ACHN (cell line): ENCODE data around the gene RNU7-1.

Experiments
- DNase-seq: peaks from one replicate; pipeline ENCODE4 v3.0.0-alpha.2; 2015
- in situ Hi-C: cut with HindIII; loops from 2 replicates; pipeline ENCODE4 v1.10.0; 2017; ENCODE audit warnings: low sequenced_read_pairs, low pct_ligation_motif_present, low pct_unique_long_range_greater_than_20kb

The RNU7-1 gene

GRCh38 chr12:6960593-6961277, 17.1 kb downstream of the RNU7-1 start:
- in situ Hi-C loops, result no loop called here
- no peak for DNase-seq

- DNase-seq, result no peak
- in situ Hi-C loops, result no loop called here
These were observed 17.7 kb downstream of the RNU7-1 start for GRCh38 chr12:6961278-6961694.

DNA sequence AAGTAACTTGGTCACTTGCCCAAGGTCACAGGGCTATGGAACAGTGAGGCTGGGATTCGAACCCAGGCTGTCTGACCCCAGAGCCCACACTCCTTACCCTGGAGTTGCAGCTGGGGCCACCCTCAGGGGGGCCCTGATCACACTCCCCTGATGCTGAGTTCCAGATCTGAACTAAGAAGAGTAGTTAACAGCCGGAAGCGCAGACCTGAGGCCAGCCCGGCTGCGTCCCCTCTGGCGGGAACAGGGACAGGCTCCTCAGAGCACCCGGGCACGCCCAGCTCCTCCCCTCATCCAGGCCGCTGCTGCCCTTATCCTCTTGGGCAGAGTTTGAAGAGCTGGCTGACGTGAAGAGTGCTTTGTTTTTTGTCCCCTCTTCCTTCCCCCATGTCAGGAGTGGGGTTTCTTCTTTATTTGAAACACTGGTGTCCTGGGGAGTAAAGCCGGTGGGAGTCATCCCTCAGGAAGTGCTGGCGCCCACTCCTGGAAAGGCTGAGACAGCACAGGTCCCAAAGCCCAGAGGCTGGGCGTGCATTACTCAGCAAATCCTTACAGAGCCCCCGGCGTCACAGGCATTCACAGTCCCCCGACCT, 18.2 kb downstream of the RNU7-1 start:
- peak; percentile 67 for DNase-seq
- in situ Hi-C loops, result no loop called here

DNA sequence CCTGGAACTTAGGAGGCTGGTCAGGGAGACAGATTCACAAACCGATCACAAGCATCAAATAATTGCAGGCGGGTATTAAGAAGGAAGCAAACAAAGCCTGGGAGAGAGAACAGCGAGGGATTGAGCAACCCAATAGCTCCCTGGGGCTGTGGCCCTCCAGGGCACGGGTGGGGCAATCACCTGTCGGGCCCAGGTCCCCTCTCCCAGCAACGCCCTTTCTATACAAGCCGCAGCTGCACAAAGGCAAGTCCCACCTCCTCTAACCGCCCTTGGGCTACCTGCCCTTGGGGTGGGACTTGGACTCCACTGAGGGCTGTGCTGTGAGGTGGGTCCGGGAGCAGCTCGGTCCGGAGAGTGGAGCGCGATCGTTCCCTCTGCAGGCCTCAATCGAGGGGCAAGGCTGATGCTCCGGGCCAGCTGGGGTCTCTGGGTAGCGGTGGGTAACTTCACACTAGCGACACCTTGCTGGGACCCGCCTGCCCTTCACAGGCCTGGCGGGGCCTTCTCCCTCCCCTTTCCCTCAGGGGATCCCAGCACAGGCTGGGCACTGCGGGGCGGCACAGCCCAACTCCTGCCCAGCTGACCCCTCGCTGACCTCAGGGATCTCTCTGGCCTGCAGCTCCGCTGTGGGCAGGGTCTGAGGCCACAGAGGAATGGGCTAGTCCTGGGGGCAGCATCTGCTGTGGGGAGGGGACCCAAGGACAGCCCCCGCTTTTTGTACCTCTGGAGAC, 18.8 kb downstream of the RNU7-1 start:
- DNase-seq, result no peak
- in situ Hi-C loops, result no loop called here

DNA sequence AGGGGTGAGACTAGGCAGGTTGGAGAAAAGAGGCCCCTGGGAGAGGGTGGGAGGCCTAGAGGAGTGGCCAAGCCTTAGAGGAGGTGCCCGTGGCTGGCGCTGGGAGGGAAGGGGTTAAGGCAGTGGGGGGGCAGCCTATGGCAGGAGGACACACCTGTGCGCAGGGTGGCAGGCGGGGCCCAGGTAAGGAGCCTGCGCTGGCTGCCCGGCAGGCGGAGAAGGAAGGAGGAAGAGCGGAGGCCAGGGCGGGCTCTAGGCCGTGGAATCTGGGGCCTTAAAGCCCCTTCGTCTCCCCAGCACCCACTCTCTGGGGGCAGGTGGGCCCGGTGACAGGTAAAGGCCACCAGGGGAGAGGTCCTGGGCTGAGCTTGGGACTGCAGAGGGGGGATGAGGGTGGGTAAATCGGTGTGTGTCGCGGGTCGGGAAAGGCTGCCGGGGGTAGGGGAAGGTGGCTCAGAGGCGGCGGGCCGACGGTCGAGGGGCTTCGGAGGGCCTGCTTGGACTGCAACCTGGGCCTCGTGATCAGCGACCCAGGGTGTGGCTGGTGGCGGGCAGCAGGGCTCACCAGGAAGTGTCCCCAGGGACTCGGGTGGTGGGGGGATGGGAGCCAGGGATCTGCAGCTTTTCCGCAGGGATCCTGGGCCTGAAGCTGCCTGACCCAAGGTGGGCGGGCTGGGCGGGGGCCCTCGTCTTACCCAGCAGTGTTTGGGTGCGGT, 19.6 kb downstream of the RNU7-1 start:
- in situ Hi-C loops, result no loop called here
- DNase-seq, result no peak

DNA sequence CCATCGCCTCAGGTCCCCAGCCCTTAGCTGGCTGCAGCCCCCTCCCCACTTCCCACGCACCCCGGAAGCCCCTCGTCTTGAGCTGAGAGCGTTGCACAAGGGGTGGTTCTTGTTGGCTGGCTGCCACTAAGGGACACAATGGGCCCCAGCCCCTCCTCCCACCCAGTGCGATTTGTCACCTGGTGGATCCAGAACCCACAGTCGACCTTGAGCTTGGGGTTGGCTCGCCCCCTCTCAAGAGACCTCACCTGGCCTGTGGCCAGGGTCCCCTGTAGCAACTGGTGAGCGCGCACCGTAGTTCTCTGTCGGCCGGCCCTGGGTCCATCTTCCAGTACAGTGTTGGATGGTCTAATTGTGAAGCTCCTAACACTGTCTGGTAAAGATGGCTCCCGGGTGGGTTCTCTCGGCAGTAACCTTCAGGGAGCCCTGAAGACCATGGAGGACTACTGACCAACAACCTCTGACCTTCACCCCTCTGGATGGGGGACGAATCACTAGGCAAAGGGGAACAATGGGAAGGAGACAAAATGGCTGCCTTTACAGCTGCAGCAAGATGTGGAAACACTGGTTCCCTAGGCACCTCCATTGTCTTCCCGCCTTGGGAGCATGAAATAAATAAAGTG, 20.3 kb downstream of the RNU7-1 start:
- in situ Hi-C loops, result no loop called here
- no peak for DNase-seq

GRCh38 chr12:6964605-6965025, 21.0 kb downstream of the RNU7-1 start:
- in situ Hi-C loops, result no loop called here
- no peak for DNase-seq

DNA sequence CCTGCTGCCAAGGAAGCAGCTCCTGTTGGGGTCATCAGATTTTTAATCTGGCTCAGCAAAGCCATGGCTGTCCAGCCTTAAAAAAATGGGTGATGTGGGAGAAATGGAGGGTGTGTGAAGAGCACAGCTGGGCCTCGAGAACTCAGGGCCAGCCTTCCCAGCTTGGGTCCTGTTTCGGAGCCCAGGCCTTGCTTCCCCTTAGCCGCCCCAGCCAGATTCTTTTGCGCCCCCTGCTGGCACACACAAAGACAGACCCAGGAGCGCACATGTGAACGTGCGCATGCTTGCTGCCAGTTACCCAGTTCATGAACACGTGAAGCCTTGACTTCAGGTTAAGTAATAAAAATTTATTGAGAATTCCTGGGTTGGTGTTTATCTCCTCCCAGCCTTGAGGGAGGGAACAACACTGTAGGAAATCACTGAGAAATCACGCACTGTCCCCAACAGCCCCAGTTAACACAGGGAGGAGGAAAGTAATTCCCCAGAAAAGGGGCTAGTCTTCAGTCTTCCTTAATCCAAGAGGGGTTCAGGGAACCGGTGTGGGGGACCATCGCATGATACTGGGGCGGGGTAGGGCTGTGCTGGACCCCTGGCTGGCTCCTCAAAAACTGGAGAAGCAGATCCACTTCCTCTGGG, 21.5 kb downstream of the RNU7-1 start:
- in situ Hi-C loops, result no loop called here
- peak; percentile 87 for DNase-seq

GRCh38 chr12:6965714-6966113, 22.1 kb downstream of the RNU7-1 start:
- in situ Hi-C loops, result no loop called here
- DNase-seq, result no peak

GRCh38 chr12:6966351-6966750, 22.7 kb downstream of the RNU7-1 start:
- in situ Hi-C loops, result no loop called here

DNA sequence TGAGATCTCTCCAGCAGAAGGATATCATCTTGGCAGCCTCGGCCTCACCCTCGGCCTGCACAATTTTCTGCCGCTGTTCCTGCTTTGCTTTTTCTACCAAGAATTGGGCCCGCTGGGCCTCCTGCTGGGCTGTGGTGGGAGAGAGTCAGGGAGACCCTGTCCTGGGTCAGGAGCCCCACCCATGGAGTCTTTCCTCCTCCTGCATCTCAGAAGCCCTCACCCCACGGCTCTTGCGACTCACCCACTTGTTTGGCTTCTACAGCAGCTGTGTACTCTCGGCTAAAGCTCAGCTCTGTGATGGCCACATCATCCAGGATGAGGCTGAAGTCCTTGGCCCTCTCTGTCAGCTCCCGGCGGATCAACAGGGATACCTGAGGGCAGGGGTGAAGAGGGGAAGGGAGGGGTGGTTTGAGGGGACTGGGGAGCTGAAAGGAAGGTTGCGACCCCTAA, 24.1 kb downstream of the RNU7-1 start:
- in situ Hi-C loops, result no loop called here
- no peak for DNase-seq

More at GRCh38 chr12:6966351-6966750, 22.7 kb downstream of the RNU7-1 start:
- DNase-seq, result no peak

- in situ Hi-C loops, result no loop called here
These were observed 24.8 kb downstream of the RNU7-1 start for GRCh38 chr12:6968426-6968825.

GRCh38 chr12:6970096-6970527, 26.5 kb downstream of the RNU7-1 start:
- no peak for DNase-seq
- in situ Hi-C loops, result no loop called here

More at GRCh38 chr12:6968426-6968825, 24.8 kb downstream of the RNU7-1 start:
- DNase-seq, result no peak

DNA sequence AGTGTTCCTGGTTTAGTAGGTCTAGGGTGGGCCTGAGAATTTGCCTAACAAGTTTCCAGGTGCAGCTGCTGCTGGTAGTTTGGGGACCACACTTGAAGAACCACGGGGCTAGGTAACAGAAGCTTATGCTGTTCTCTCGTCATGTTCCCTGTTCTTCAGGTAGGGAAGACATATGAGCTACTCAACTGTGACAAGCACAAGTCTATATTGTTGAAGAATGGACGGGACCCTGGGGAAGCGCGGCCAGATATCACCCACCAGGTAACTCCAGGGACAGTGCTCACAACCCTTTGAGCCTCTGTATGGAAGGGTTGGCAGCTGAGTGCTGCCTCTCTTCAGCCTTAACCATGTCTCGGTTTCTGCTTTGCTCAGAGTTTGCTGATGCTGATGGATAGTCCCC, 30.6 kb downstream of the RNU7-1 start:
- no peak for DNase-seq
- in situ Hi-C loops, result no loop called here

DNA sequence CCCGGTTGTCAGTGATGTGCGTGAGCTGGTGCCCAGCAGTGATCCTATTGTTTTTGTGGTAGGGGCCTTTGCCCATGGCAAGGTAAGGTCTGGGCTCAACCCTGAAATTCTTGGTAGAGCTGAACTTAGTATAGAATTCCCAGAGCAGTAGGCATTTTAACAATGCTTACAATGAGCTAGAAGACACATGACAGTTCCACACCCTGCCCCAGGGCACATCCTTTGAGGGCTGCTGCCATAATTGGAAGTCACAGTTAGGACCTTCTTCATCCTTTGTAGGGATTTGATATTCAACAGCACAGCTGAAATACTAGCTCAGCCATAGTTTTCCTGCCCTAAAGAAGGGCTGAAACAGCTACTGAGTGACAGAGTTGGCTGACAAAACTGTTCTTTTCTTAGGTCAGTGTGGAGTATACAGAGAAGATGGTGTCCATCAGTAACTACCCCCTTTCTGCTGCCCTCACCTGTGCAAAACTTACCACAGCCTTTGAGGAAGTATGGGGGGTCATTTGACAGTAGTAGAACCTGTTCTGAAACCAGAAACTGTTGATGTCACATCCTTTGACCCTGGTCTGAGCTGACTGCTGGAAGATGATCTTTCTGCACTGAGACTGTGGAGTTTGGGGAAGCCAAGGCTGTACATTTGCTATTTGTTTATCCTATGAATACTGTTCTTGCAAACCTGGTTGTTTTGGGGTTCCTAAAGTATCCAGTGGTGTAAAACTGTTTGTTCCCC, 31.8 kb downstream of the RNU7-1 start:
- in situ Hi-C loops, result no loop called here
- no peak for DNase-seq

DNA sequence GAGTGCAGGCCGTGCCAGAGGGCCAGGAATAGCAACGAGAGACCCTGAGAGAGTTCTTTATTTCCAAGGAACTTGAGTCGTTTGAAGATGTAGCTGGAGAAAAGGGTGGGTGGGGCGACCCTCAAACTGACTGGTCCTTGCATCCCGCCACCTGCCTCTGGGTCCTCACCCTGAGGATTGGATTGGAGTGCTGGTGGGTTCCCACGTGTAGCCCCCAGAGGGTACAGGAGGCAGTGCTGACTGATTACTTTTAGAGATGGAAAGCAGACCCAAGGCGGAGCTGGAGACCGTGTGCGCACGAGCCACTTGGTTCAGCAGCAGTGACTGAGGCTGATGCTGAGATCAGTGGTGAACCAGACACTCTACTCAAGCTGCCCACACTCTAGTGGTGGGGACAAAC, 34.0 kb downstream of the RNU7-1 start:
- in situ Hi-C loops, result no loop called here
- DNase-seq, result no peak

GRCh38 chr12:6978188-6978587, 34.6 kb downstream of the RNU7-1 start:
- DNase-seq, result no peak
- in situ Hi-C loops, result no loop called here

GRCh38 chr12:6978611-6979011, 35.0 kb downstream of the RNU7-1 start:
- in situ Hi-C loops, result no loop called here
- no peak for DNase-seq
